ENCODE data around the gene PSMD2.
A peak's percentile ranks its signal among the peaks of the same experiment; 100 is the strongest.

The PSMD2 gene

GRCh38 chr3:184345317-184346144, 46.5 kb downstream of the PSMD2 start:
- DNase-seq, result peak; percentile 92 to 93

GRCh38 chr3:184346480-184347190, 47.6 kb downstream of the PSMD2 start:
- DNase-seq, result peak; percentile 72 to 76
- peak; percentile 26 for TF ChIP-seq POLR2A (IDR thresholded peaks at IDR 0.05; ENCODE audit: low read length)
- TF ChIP-seq GATA1 (IDR thresholded peaks at IDR 0.05; ENCODE audit: low read depth, low read length), result no peak

More at GRCh38 chr3:184345317-184346144, 46.5 kb downstream of the PSMD2 start:
- TF ChIP-seq POLR2A (IDR thresholded peaks at IDR 0.05; ENCODE audit: low read length) (peak; percentile 77), GATA1 (IDR thresholded peaks at IDR 0.05; ENCODE audit: low read depth, low read length) (no peak)

DNA sequence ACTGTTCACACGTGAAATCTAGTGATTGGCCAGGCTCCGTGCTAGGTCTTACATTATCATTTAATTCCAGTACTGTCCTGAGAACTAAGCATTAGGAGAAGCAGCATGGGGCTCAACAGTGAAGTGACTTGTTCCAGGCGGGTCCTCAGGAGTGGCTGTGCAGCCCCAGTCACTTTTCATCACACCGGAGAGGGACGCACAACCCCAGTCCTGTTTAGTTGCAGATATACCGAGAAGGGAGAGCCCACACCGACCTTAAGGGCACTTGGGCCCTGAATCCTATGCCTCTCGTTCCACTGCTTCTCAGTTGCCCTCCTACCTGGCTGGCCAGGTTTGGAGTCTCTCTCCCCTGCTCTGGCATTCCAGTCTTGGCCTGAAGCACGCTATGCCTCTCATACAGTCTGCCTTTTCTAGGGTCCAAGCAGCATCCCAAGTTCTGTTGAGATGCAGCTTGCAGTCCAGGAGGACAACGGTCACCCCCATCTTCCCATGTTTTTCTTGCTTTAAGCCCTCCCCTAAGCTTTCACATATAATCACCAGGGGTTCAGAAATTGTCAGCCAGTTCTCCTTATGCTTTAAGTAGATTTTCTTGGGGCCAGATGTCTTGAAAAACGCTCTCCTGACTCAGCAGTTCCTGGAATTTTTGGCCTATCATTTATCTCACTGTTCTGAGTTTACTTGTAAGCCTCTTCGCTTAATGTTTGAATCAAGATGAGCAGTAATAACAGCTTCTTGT, 48.4 kb downstream of the PSMD2 start:
- TF ChIP-seq GATA1 (IDR thresholded peaks at IDR 0.05; ENCODE audit: low read depth, low read length), result no peak
- peak; percentile 64 for TF ChIP-seq POLR2A (IDR thresholded peaks at IDR 0.05; ENCODE audit: low read length)
- peak; percentile 89 to 90 for DNase-seq

- TF ChIP-seq POLR2A (IDR thresholded peaks at IDR 0.05; ENCODE audit: low read length) (peak; percentile 4), GATA1 (IDR thresholded peaks at IDR 0.05; ENCODE audit: low read depth, low read length) (no peak)
- peak; percentile 69 to 76 for DNase-seq
Measured at GRCh38 chr3:184348057-184348382, 49.0 kb downstream of the PSMD2 start.

DNA sequence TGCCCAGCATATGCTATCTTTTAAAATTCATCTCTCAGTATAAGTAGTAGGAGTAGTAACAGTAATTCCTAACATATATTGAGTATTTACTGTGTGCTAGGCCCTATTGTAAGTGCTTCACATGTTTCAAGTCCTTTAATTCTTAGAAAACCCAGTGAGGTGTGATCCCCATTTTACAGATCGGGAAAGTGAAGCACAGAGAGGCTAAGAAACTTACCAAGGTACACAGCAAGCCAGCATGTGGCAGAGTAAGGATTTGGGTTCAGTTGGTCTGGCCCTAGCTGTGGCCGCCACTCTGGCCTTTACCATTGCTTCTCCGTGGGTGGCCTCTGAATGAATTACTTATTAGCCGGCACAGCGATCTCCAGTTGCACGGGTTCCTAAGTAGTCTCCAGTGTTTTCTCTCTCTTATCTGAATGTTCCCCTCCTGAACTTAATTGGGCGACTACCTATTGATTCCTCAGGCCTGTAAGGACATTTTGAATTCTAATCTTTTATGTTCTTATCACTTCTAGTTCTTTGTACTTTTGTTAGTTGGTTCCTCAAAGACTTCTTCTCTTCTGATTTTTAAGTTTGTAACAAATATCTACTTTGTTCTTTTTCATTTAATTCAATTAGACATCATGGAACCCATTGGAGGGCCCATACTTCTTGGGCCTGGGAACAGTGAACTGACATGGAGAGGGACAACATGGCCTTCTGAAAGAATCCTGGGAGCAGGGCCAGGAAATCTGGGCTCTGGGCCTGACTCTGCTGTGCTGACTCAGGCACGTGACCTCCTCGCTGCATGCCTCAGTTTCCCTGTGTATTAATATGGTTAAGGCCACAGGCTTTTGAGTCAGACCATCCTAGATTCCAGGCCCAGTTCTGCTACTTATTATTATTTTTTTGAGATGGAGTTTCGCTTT, 50.8 kb downstream of the PSMD2 start:
- DNase-seq, result no peak
- no peak for TF ChIP-seq GATA1 (IDR thresholded peaks at IDR 0.05; ENCODE audit: low read depth, low read length)
- TF ChIP-seq POLR2A (IDR thresholded peaks at IDR 0.05; ENCODE audit: low read length), result no peak

DNA sequence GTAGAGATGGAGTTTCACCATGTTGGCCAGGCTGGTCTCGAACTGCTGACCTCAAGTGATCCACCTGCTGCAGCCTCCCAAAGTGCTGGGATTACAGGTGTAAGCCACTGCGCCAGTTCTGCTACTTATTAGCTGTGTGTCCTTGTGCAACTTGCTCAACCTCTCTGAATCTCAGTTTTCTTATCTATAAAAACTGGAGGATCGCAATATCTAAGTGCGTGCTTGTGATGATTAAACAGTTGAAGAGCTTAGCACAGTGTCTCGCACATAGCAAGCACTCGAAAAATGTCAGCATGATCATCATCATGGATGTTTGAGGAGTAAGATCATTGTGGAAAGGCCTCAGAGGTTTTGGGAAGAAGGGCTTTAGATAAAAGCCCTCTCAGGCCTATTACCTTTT, 51.6 kb downstream of the PSMD2 start:
- no peak for DNase-seq
- TF ChIP-seq GATA1 (IDR thresholded peaks at IDR 0.05; ENCODE audit: low read depth, low read length), result no peak
- no peak for TF ChIP-seq POLR2A (IDR thresholded peaks at IDR 0.05; ENCODE audit: low read length)

GRCh38 chr3:184351511-184352148, 52.6 kb downstream of the PSMD2 start:
- DNase-seq, result peak; percentile 61 to 65
- TF ChIP-seq POLR2A (IDR thresholded peaks at IDR 0.05; ENCODE audit: low read length) (no peak), GATA1 (IDR thresholded peaks at IDR 0.05; ENCODE audit: low read depth, low read length) (no peak)

- DNase-seq, result peak; percentile 32 to 67
- TF ChIP-seq GATA1 (IDR thresholded peaks at IDR 0.05; ENCODE audit: low read depth, low read length) (no peak), POLR2A (IDR thresholded peaks at IDR 0.05; ENCODE audit: low read length) (no peak)
Measured at GRCh38 chr3:184352149-184352785, 53.2 kb downstream of the PSMD2 start.

DNA sequence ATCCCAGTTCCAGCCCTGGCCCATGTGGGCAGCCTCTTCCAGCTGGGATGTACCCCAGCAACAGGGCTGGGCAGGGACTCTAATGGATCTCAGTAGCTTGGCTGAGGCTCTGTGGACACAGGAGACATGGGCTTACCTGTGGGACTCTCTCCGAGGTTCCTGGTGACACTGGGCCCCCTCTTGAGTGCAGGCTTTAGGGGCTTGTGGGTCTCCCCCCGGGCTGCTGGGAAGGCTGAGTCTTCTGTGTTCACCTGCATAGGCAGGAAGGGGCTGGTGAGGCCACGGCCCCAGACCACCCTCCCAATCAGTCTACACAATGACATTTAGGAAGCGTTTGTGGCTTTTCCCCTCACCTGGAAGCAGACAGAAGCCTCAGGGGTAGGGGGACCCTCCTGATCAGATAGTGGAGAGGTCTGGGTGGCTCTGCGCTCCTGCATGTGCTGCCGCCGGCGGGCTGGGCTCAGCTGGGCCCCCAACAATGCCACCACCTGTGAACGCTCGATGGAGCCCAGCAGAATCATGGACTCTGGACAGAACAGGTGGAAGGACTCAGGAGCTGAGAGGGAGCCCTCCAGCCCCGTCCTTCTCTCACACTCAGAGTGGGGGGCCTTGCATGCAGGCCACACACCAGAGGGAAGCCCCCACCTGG, 54.0 kb downstream of the PSMD2 start:
- TF ChIP-seq GATA1 (IDR thresholded peaks at IDR 0.05; ENCODE audit: low read depth, low read length) (no peak), POLR2A (IDR thresholded peaks at IDR 0.05; ENCODE audit: low read length) (no peak)
- DNase-seq, result no peak

DNA sequence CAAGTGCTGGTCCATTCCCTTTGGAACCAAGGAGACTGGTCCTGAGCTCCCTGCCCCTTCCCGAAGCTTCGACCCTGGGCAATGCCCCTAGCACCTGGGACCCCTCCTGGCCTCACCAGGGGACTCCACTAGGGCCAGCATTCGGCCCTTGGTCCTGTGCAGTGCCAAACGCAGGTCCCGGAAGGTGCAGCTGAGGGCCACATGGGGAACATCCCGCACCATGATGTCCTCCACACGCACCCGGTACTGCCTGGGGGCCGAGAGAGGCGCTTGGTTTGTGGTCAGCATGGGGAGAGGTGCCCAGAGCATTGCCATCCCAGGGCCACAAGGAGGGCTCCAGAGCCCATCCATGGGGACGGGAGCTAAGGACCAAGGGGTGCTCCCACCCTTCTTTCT, 54.5 kb downstream of the PSMD2 start:
- no peak for DNase-seq
- TF ChIP-seq GATA1 (IDR thresholded peaks at IDR 0.05; ENCODE audit: low read depth, low read length) (no peak), POLR2A (IDR thresholded peaks at IDR 0.05; ENCODE audit: low read length) (no peak)

DNA sequence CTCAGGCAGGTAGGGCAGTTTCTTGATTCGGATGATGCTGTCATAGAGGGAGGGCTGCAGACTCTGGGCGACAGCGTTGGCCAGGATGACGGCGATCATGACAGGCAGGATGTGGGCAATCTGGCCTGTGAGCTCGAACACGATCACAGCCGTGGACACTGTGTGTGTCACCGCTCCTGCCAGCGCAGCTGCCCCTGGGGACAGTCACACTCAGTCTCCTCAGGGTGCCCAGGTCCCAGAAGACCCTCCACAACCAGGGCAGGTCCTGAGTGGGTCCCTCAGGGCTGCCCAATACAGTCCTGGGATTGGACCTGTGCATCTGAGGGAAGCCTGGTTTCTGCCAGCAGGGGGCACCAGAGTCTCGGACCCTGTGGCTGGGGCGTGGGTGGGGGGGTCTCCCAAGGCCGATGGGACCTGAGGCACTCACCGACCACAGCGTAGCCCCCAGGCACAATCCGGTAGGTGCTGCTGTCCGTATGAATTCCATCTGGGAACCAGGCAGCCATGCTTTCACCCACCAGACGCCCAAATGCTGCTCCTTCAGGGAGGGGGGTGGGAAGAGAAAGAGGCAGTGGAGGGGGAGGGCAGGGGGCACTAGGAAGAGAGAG, 55.2 kb downstream of the PSMD2 start:
- no peak for TF ChIP-seq GATA1 (IDR thresholded peaks at IDR 0.05; ENCODE audit: low read depth, low read length)
- TF ChIP-seq POLR2A (IDR thresholded peaks at IDR 0.05; ENCODE audit: low read length), result no peak
- peak; percentile 51 to 73 for DNase-seq
